Activated CD4-positive, alpha-beta T cell treated with anti-CD3 and anti-CD28 coated beads, Interleukin-2, amount 50 U/mL, for 24 hours (primary cell): ENCODE measurements around the gene MRPL36.
"Not testable (repeated sequence)": the region's sequence is repeated elsewhere in the genome, so short reads cannot be mapped to it uniquely, and the experiment has no call there.

Experiments
- DNase-seq, 2 donors: peaks; one replicate each; pipeline ENCODE4 v3.0.0-alpha.2; 2020; ENCODE audit warnings: low read depth in 1 of 2, low spot score in 1 of 2

MRPL36 gene

GRCh38 chr5:1832511-1833250 lies 33.0 kb upstream of the MRPL36 start:
- DNase-seq: no peak

GRCh38 chr5:1831677-1832313 lies 32.2 kb upstream of the MRPL36 start:
- DNase-seq: no peak

GRCh38 chr5:1831257-1831656 lies 31.6 kb upstream of the MRPL36 start:
- DNase-seq: no peak

- DNase-seq: no peak
Observed at GRCh38 chr5:1830571-1831228, 31.1 kb upstream of the MRPL36 start.

- DNase-seq: no peak
Observed at GRCh38 chr5:1827886-1828397, 28.3 kb upstream of the MRPL36 start.

GRCh38 chr5:1827025-1827885 lies 27.6 kb upstream of the MRPL36 start:
- no peak for DNase-seq

- DNase-seq: no peak
Observed at GRCh38 chr5:1826235-1826980, 26.8 kb upstream of the MRPL36 start.

- DNase-seq: no peak
Observed at GRCh38 chr5:1824903-1825841, 25.5 kb upstream of the MRPL36 start.

- DNase-seq: no peak
Observed at GRCh38 chr5:1824109-1824821, 24.6 kb upstream of the MRPL36 start.

- DNase-seq: no peak
Observed at GRCh38 chr5:1823381-1824034, 23.9 kb upstream of the MRPL36 start.

GRCh38 chr5:1821862-1822261 lies 22.2 kb upstream of the MRPL36 start:
- no peak for DNase-seq

GRCh38 chr5:1820926-1821325 lies 21.3 kb upstream of the MRPL36 start:
- DNase-seq: no peak

GRCh38 chr5:1820381-1820780 lies 20.7 kb upstream of the MRPL36 start:
- no peak for DNase-seq

- DNase-seq: no peak
Observed at GRCh38 chr5:1819458-1819857, 19.8 kb upstream of the MRPL36 start.

- DNase-seq: no peak
Observed at GRCh38 chr5:1818784-1819183, 19.1 kb upstream of the MRPL36 start.

- DNase-seq: no peak
Observed at GRCh38 chr5:1817261-1818043, 17.8 kb upstream of the MRPL36 start.

- DNase-seq: not testable (repeated sequence)
Observed at GRCh38 chr5:1816495-1817089, 17.0 kb upstream of the MRPL36 start.
